Fibroblast of pulmonary artery (primary cell): ENCODE data around the gene BAIAP2.

Experiments used
- DNase-seq: peaks from one replicate; pipeline ENCODE4 v3.0.0-alpha.2; 2010; ENCODE audit warnings: low read depth
- H3K4me3 ChIP-seq: replicated peaks from 2 replicates; pipeline ENCODE4 v1.5.1; 2011; ENCODE audit warnings: low read depth, mild to moderate bottlenecking, control low read depth, low read length, moderate library complexity
- CTCF ChIP-seq: IDR thresholded peaks from 2 replicates; pipeline ENCODE4 v1.5.1; 2011; ENCODE audit warnings: mild to moderate bottlenecking, control low read depth, low read length, inconsistent platforms; ENCODE audit errors: missing control alignments

BAIAP2 gene

DNA sequence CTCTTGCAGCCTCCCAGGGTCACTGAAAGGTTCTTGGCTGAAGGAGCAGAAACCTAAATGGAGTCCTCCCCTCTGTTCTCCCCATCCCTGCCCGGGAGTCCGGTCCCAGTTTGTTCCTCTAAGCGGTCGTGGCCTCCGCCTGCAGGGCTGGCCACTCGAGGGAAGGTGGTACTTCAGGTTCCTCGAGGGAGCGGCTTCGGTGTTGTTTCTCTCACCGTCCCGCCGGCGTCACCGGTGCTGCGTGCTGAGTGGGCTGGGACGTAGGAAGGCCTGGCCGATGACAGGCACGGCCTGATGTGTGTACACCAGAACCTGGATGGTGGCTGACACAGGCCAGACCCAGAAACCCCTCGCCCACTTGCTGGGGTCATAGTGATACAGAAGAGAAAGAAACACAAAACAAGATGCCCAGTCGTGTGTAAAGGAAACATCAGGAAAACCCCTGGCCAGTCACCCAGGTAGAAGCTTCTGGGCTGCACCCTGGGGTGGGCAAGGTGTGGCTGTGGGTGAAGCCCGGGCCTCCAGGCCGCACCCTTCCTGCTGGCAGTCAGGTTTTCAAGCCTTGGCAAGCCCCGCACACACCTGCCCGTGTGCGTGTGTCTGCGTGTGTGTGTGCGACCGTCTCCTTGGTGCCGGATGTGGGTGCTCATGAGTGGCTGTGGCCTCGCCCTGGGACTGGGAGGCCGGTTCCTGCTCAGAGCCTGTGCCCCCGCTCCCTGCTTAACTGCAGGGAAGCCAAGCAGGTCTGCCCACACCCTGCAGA lies 52.0 kb downstream of the BAIAP2 start:
- DNase-seq, result no peak
- TF ChIP-seq CTCF, result no peak
- H3K4me3 ChIP-seq, result no peak overlapping the region

DNA sequence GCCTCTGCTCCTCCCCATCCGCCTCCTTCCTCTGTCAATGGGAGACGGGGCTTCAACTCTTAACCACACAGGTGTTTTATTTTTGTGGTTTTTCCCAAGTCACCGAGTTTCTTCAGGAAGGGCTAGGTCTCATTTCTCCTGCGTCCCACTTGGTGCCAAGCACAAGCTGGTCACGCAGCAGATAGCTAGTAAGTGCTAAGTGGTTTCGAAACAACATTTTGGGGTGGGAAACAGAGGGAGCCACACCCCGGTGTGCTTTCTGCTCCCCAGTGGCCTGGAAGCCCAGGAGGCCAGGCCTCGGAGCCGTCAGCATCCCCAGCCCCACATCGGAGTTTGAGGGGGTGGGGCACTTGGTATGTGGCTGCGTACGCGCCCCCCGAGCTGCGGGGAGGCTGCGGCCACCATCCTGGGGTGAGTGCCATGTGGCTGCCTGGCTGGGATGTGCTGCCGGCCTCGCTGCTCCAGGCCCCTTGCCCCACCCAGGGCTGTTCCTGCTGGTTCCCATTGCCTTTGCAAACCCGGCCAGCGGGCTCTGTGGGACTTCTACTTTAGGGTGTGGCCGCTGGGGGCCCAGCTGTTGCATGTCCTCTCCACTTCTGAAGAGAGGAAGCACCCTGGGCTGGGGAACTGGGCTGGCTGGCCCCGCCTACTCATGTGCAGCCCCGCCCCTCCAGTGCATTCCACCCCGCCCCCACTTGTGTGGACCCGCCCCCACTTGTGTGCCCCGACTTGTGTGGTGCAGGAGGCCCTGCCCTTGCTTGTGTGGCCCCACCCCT lies 55.6 kb downstream of the BAIAP2 start:
- no peak for TF ChIP-seq CTCF
- DNase-seq, result peak; percentile 16
- no peak overlapping the region for H3K4me3 ChIP-seq

DNA sequence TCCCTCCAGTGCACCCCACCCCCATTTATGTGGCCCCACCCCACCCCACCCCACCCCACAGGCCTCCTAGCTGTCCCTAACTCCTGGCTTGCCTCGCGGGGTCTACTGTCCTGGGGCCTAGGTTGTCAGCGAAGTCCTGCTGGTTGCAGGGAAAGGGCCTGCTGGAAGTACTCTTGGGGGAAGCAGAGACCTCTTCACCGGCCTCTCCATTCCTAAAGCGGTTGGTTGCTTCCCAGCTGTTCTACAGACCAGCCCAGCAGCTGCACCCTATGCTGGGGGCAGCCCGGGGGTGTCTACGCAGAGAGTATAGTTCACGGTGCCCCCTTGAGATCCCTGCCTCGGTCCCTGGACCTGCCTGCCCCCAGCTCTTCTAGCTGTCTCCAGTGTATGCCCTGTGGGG lies 56.2 kb downstream of the BAIAP2 start:
- DNase-seq, result no peak
- no peak for TF ChIP-seq CTCF
- H3K4me3 ChIP-seq, result no peak overlapping the region

- no peak for DNase-seq
- H3K4me3 ChIP-seq, result no peak overlapping the region
- no peak for TF ChIP-seq CTCF
Measured at GRCh38 chr17:81091774-81092517, 57.0 kb downstream of the BAIAP2 start.

DNA sequence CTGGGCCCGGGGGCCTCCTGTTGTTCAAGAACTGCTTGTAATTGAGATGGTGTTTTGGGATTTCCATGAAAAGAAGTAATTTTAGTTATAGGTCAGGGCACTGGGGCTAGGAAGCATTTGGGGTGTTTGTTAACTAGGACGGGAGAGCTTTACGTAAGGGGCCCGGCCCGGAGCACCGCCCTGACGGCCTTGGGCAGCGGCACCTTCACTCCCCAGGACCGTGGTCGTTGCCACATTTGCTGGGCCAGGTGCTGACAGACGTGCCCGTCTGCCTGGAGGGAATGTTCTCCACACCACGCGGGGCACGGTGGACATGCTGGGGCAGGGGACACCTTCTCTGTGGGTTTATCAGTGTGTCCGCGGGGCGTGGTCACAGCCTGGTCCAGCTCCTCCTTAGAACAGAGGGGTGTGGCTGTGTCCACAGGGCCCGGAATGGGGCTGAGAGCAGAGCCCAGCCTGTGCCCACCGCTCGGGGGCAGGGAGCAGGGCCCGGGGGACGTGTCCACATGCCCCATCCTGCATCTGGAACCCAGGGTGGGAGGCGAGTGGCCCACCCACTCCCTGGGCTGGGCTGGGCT lies 57.7 kb downstream of the BAIAP2 start:
- no peak for DNase-seq
- TF ChIP-seq CTCF, result no peak
- H3K4me3 ChIP-seq, result no peak overlapping the region

DNA sequence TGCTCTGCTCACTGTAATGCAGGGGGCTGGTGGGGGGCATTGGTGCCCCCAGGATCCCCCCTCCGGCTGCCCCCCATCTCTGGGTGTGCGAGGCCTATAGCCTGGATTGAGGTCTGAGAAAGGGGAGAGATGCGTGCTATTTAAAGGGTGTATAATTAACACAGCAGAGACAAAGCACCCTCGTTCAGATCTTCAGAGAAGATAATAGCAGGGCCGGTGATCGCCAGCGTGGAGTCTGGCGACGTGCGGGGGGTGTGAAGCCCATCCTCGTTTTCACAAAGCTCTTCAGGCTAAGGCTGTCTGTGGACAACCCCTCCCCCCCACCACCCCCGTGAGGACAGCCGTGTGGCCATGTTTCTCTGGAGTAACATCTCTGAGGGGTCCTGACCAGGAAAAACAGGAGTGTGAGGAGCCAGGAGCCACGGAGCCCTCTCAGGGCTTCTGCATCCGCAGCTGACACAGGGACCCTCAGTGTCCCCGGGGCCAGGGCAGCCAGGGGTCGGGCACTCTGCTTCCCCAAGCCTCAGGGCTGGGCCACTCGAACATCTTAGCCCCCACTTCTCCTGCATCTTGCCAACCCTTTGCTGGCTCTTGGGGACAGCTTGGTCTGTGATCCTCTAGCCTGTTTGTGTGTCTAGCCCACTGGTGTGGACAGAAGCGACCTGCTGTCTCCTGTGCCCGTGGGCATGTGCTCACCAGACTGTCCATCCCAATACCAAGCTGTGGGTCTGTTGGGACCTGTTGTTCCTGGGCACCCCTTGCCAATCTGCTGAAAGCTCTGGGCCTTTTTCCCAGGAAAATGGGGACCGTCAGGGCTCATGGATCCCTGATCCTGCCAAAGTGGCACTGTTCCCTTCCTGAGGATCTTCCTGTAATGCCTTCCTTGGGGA lies 58.9 kb downstream of the BAIAP2 start:
- DNase-seq, result no peak
- no peak overlapping the region for H3K4me3 ChIP-seq
- no peak for TF ChIP-seq CTCF
